Calu3 (cell line): ENCODE data around the gene NHLRC4. TPM values are rescaled to one million over a fixed set of nuclear protein-coding genes. Genes with fewer than 3 reads are reported as not detected.

Source experiments
- BruUV-seq: library from RNA; stranded (reverse); fragments of 400-500 nt; replicated peaks from 2 replicates; lab custom pipeline; 2021; lab: Mats Ljungman, UMichigan
- CTCF ChIA-PET: fragments of 300-600 bp; sonication (Branson Sonifier 250); formaldehyde crosslinking; loops from one replicate; lab custom pipeline; 2022; ENCODE audit warnings: antibody characterized with exemption; lab: Charles Lee
- DNase-seq: peaks from one replicate; pipeline ENCODE4 v3.0.0; 2022
- H3K27ac Mint-ChIP-seq: one replicate; pipeline ENCODE4 v1.8.0; 2022; ENCODE audit warnings: mixed read lengths; ENCODE audit not compliant: unreplicated experiment
- H3K27me3 Mint-ChIP-seq: one replicate; pipeline ENCODE4 v1.8.0; 2022; ENCODE audit warnings: mixed read lengths; ENCODE audit not compliant: unreplicated experiment
- H3K36me3 Mint-ChIP-seq: one replicate; pipeline ENCODE4 v1.8.0; 2022; ENCODE audit warnings: mild to moderate bottlenecking, moderate library complexity, mixed read lengths; ENCODE audit not compliant: insufficient read depth, unreplicated experiment
- H3K4me1 Mint-ChIP-seq: one replicate; pipeline ENCODE4 v1.8.0; 2022; ENCODE audit warnings: mild to moderate bottlenecking, low read depth, mixed read lengths; ENCODE audit not compliant: unreplicated experiment
- H3K4me3 Mint-ChIP-seq: one replicate; pipeline ENCODE4 v1.8.0; 2022; ENCODE audit warnings: mild to moderate bottlenecking, low read depth, moderate library complexity, mixed read lengths; ENCODE audit not compliant: unreplicated experiment
- H3K9me3 Mint-ChIP-seq: one replicate; pipeline ENCODE4 v1.8.0; 2022; ENCODE audit warnings: low read depth, mixed read lengths; ENCODE audit not compliant: unreplicated experiment
- intact Hi-C: fragments of 100-400 bp; cut with micrococcal nuclease; formaldehyde crosslinking; loops from one replicate; pipeline ENCODE4 v1.10.0; 2022; ENCODE audit not compliant: unreplicated experiment
- total RNA-seq: library from RNA; stranded (reverse); gene quantifications from 2 replicates; pipeline ENCODE4 v1.2.3, GENCODE V29; 2022
- TF ChIP-seq, protein P1 (sequence below): fragments of 200-600 bp; IDR thresholded peaks from one replicate; pipeline ENCODE4 v1.8.0; 2022; ENCODE audit warnings: antibody characterized with exemption; ENCODE audit not compliant: unreplicated experiment

NHLRC4 gene
- total RNA-seq, 1 experiment from 2014 or later = not detected

DNA sequence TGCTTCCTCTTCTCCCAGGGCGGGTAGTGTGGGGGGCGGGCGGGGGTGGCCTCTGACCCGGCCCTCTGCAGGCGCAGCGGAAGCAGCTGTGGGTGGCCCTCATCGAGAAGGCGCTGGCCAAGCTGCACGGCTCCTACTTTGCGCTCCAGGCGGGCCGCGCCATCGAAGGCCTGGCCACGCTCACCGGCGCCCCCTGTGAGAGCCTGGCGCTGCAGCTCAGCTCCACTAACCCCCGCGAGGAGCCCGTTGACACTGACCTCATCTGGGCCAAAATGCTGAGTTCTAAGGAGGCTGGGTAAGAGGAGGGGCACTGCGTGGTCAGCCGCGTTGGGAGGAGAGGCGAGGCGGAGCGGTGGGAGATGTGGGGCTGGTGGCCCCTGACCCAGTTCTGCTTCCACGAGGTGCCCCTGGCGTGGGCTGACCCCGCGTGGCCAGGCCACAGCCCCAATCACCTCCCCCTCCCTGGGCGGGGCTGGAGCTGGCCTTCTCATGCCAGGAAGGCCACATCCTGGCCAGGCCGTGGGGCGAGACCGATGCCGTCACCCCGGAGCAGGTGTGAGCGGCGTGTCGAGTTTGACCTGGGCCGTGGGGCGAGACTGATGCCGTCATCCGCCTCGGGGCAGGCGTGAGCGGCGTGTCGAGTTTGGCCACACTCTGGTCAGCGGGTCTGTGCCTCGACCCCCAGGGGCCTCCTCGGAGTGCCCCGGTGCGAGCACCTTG lies 17.1 kb upstream of the NHLRC4 start:
- H3K27me3 Mint-ChIP-seq = no peaks in the 10 kb centered on the region
- H3K36me3 Mint-ChIP-seq = peaks cover 35% of the 10 kb centered on the region
- intact Hi-C loops = no loop called here
- no TSS peak for BruUV-seq
- no peak overlapping the region for H3K4me3 Mint-ChIP-seq
- no peaks in the 10 kb centered on the region for H3K9me3 Mint-ChIP-seq
- no peak for DNase-seq
- H3K27ac Mint-ChIP-seq = no peak overlapping the region
- CTCF ChIA-PET = no interaction called here
- H3K4me1 Mint-ChIP-seq = no peaks in the 10 kb centered on the region
- TF ChIP-seq, protein P1, sequence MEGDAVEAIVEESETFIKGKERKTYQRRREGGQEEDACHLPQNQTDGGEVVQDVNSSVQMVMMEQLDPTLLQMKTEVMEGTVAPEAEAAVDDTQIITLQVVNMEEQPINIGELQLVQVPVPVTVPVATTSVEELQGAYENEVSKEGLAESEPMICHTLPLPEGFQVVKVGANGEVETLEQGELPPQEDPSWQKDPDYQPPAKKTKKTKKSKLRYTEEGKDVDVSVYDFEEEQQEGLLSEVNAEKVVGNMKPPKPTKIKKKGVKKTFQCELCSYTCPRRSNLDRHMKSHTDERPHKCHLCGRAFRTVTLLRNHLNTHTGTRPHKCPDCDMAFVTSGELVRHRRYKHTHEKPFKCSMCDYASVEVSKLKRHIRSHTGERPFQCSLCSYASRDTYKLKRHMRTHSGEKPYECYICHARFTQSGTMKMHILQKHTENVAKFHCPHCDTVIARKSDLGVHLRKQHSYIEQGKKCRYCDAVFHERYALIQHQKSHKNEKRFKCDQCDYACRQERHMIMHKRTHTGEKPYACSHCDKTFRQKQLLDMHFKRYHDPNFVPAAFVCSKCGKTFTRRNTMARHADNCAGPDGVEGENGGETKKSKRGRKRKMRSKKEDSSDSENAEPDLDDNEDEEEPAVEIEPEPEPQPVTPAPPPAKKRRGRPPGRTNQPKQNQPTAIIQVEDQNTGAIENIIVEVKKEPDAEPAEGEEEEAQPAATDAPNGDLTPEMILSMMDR = peak; percentile 21

- Mint-ChIP-seq H3K4me3 (no peak overlapping the region), H3K27ac (no peak overlapping the region), H3K9me3 (no peaks in the 10 kb centered on the region), H3K4me1 (no peaks in the 10 kb centered on the region), H3K27me3 (no peaks in the 10 kb centered on the region), H3K36me3 (peaks cover 36% of the 10 kb centered on the region)
- TF ChIP-seq, protein P1 = no peak
- CTCF ChIA-PET = no interaction called here
- no TSS peak for BruUV-seq
- intact Hi-C loops = no loop called here
- no peak for DNase-seq
These were observed 15.6 kb upstream of the NHLRC4 start for GRCh38 chr16:551210-551609.

GRCh38 chr16:552171-552570 lies 14.6 kb upstream of the NHLRC4 start:
- H3K27ac Mint-ChIP-seq = no peak overlapping the region
- CTCF ChIA-PET = no interaction called here
- no TSS peak for BruUV-seq

DNA sequence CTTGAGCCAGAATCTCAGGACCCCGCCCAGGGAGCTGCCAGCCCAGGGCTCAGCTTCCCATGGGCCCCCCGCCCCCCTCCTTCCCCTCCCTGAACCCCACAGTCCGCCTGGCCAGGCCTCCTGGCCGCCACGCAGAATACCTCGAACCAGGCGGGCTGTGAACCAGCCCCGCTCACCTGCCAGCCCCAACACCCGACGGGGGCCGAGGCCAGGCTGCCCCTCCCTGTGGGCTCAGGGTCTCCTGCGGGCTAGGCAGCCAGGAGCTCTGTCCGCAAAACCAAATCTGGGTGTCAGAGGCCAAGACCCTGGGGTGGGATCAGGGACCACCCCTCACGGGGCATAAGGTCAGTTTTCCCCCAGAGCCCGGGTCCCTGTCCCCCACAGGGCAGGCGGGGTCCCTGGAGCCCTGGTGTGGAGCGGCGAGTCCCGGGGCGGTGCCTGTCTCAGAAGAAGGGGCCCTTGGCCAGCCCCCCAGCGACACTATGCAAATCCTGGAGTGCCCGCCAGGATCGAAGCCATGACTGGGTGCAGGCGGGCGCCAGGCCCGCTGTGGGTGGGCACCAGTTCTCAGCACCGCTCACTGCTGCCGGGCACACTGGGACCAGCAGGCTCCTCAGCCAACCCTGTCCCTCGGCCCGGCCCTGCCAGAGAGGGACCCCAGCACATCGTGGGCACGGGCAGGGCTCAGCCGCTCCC lies 13.1 kb upstream of the NHLRC4 start:
- Mint-ChIP-seq H3K27me3 (peaks cover 22% of the 10 kb centered on the region), H3K36me3 (peaks cover 26% of the 10 kb centered on the region), H3K4me3 (no peak overlapping the region), H3K27ac (no peak overlapping the region), H3K4me1 (no peaks in the 10 kb centered on the region), H3K9me3 (no peaks in the 10 kb centered on the region)
- TSS peak; percentile 51 for BruUV-seq
- intact Hi-C loops = no loop called here
- TF ChIP-seq, protein P1 = no peak
- CTCF ChIA-PET = interaction anchor here (0.7 kb wide), 1 partner anchor 310 kb away, joined by 3 read pairs; no protein-coding TSS in a partner anchor
- no peak for DNase-seq

More at GRCh38 chr16:552171-552570, 14.6 kb upstream of the NHLRC4 start:
- Mint-ChIP-seq H3K4me1 (no peaks in the 10 kb centered on the region), H3K9me3 (no peaks in the 10 kb centered on the region), H3K4me3 (no peak overlapping the region), H3K27me3 (peaks cover 7% of the 10 kb centered on the region), H3K36me3 (peaks cover 32% of the 10 kb centered on the region)
- TF ChIP-seq, protein P1 = no peak
- intact Hi-C loops = no loop called here
- DNase-seq = no peak
